HEK293 (cell line): ENCODE results near the gene SLC1A3.
"Not testable (repeated sequence)": the region's sequence is repeated elsewhere in the genome, so short reads cannot be mapped to it uniquely, and the experiment has no call there.

Experiments used
- CTCF ChIA-PET: fragments of 350-600 bp; formaldehyde crosslinking; extraction: SDS; loops from one replicate; lab custom pipeline; 2021; ENCODE audit warnings: antibody characterized with exemption; lab: Yijun Ruan, JAX
- POLR2A ChIA-PET: fragments of 300-600 bp; formaldehyde crosslinking; extraction: SDS; loops from one replicate; lab custom pipeline; 2020; ENCODE audit warnings: antibody characterized with exemption, inconsistent platforms; lab: Yijun Ruan, JAX
- H3K27ac ChIP-seq: fragments of 200-500 bp; sonication (Bioruptor generic); 2 replicates; pipeline ENCODE4 v1.5.1; 2014; ENCODE audit warnings: low read depth, low read length, control low read depth, inconsistent platforms; ENCODE audit errors: extremely low read depth
- H3K36me3 ChIP-seq, 2 experiments: fragments of 200-500 bp in 1 of 2; sonication (Bioruptor generic) in 1 of 2; 1 replicate in 1 of 2; 2 replicates in 1 of 2; pipeline ENCODE4 v1.5.1; 2014 to 2017; ENCODE audit warnings: inconsistent platforms in 2 of 2, low read length in 2 of 2; ENCODE audit not compliant: control insufficient read depth in 2 of 2, insufficient read depth in 1 of 2
- H3K4me1 ChIP-seq: fragments of 200-500 bp; sonication (Bioruptor generic); 2 replicates; pipeline ENCODE4 v1.5.1; 2014; ENCODE audit warnings: mild to moderate bottlenecking, low read length, inconsistent platforms; ENCODE audit not compliant: control insufficient read depth, insufficient read depth
- H3K4me3 ChIP-seq: 2 replicates; pipeline ENCODE4 v1.5.1; 2011; ENCODE audit warnings: low read depth, mild to moderate bottlenecking, control low read depth, low read length, moderate library complexity
- H3K9me3 ChIP-seq: fragments of 200-500 bp; sonication (Bioruptor generic); 2 replicates; pipeline ENCODE4 v1.5.1; 2014; ENCODE audit warnings: low read depth, low read length, inconsistent platforms; ENCODE audit not compliant: control insufficient read depth, insufficient read depth
- BCL11A ChIP-seq: fragments of 450-650 bp; formaldehyde crosslinking; IDR thresholded peaks from 2 replicates; pipeline ENCODE4 v1.5.1; 2016; ENCODE audit warnings: low read depth, missing biosample characterization, missing genetic modification characterization
- FEZF1 ChIP-seq: fragments of 450-650 bp; formaldehyde crosslinking; IDR thresholded peaks from 2 replicates; pipeline ENCODE4 v1.5.1; 2016; ENCODE audit warnings: missing biosample characterization, missing genetic modification characterization
- OVOL3 ChIP-seq: fragments of 450-650 bp; formaldehyde crosslinking; IDR thresholded peaks from 2 replicates; pipeline ENCODE4 v1.5.1; 2016; ENCODE audit warnings: missing biosample characterization, missing genetic modification characterization
- SP3 ChIP-seq: fragments of 450-650 bp; formaldehyde crosslinking; IDR thresholded peaks from 2 replicates; pipeline ENCODE4 v1.5.1; 2016; ENCODE audit warnings: missing biosample characterization, missing genetic modification characterization
- TCF7L2 ChIP-seq: IDR thresholded peaks from 2 replicates; pipeline ENCODE4 v1.6.1; 2011; ENCODE audit warnings: low read depth, mild to moderate bottlenecking, inconsistent platforms, low read length, moderate library complexity, borderline replicate concordance
- ZBTB1 ChIP-seq: fragments of 450-650 bp; formaldehyde crosslinking; IDR thresholded peaks from 2 replicates; pipeline ENCODE4 v1.5.1; 2016; ENCODE audit warnings: missing biosample characterization, missing genetic modification characterization
- ZFHX2 ChIP-seq: fragments of 450-650 bp; formaldehyde crosslinking; conservative IDR thresholded peaks from 2 replicates; pipeline ENCODE4 v1.5.1; 2016; ENCODE audit warnings: missing biosample characterization, missing genetic modification characterization
- ZNF133 ChIP-seq: fragments of 450-650 bp; formaldehyde crosslinking; IDR thresholded peaks from 2 replicates; pipeline ENCODE4 v1.5.1; 2016; ENCODE audit warnings: missing biosample characterization, missing genetic modification characterization
- ZNF146 ChIP-seq: fragments of 450-650 bp; formaldehyde crosslinking; IDR thresholded peaks from 2 replicates; pipeline ENCODE4 v1.5.1; 2016; ENCODE audit warnings: missing biosample characterization, missing genetic modification characterization
- ZNF155 ChIP-seq: fragments of 450-650 bp; formaldehyde crosslinking; IDR thresholded peaks from 2 replicates; pipeline ENCODE4 v1.5.1; 2016; ENCODE audit warnings: missing biosample characterization, missing genetic modification characterization
- ZNF311 ChIP-seq: fragments of 450-650 bp; formaldehyde crosslinking; IDR thresholded peaks from 2 replicates; pipeline ENCODE4 v1.5.1; 2017; ENCODE audit warnings: missing biosample characterization, missing genetic modification characterization, borderline replicate concordance
- ZNF514 ChIP-seq: fragments of 450-650 bp; formaldehyde crosslinking; IDR thresholded peaks from 2 replicates; pipeline ENCODE4 v1.5.1; 2016; ENCODE audit warnings: missing biosample characterization, missing genetic modification characterization
- ZNF518A ChIP-seq: fragments of 450-650 bp; formaldehyde crosslinking; conservative IDR thresholded peaks from 2 replicates; pipeline ENCODE4 v1.5.1; 2016; ENCODE audit warnings: low read depth, missing biosample characterization, missing genetic modification characterization
- ZNF521 ChIP-seq: fragments of 450-650 bp; formaldehyde crosslinking; IDR thresholded peaks from 2 replicates; pipeline ENCODE4 v1.5.1; 2017; ENCODE audit warnings: missing biosample characterization, mild to moderate bottlenecking, missing genetic modification characterization
- ZNF664 ChIP-seq: fragments of 450-650 bp; formaldehyde crosslinking; IDR thresholded peaks from 2 replicates; pipeline ENCODE4 v1.5.1; 2016; ENCODE audit warnings: missing biosample characterization, missing genetic modification characterization
- ZNF701 ChIP-seq: fragments of 450-650 bp; formaldehyde crosslinking; IDR thresholded peaks from 2 replicates; pipeline ENCODE4 v1.5.1; 2016; ENCODE audit warnings: missing biosample characterization, missing genetic modification characterization
- TF ChIP-seq, protein P1 (sequence below): fragments of 450-650 bp; formaldehyde crosslinking; IDR thresholded peaks from 2 replicates; pipeline ENCODE4 v1.5.1; 2016; ENCODE audit warnings: missing biosample characterization, missing genetic modification characterization
- TF ChIP-seq, protein P2 (sequence below): fragments of 450-650 bp; formaldehyde crosslinking; IDR thresholded peaks from 2 replicates; pipeline ENCODE4 v1.5.1; 2016; ENCODE audit warnings: missing biosample characterization, missing genetic modification characterization
- TF ChIP-seq, protein P3 (sequence below): fragments of 450-650 bp; formaldehyde crosslinking; IDR thresholded peaks from 2 replicates; pipeline ENCODE4 v1.5.1; 2016; ENCODE audit warnings: missing biosample characterization, missing genetic modification characterization
- TF ChIP-seq, protein P4 (sequence below): fragments of 450-650 bp; formaldehyde crosslinking; IDR thresholded peaks from 2 replicates; pipeline ENCODE4 v1.5.1; 2016; ENCODE audit warnings: missing biosample characterization, missing genetic modification characterization

Gene SLC1A3

DNA sequence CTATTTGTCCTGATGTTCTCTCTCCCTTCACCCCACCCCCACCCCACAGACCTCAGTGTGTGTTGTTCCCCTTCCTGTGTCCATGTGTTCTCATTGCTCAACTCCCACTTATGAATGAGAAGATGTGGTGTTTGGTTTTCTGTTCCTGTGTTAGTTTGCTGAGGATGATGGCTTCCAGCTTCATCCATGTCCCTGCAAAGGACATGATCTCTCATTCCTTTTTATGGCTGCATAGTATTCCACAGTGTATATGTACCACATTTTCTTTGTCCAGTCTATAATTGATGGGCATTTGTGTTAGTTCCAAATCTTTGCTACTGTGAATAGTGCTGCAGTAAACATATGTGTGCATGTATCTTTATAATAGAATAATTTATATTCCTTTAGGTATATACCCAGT lies 26.5 kb upstream of the SLC1A3 start:
- H3K9me3 ChIP-seq, POLR2A ChIA-PET, CTCF ChIA-PET: not testable (repeated sequence)

DNA sequence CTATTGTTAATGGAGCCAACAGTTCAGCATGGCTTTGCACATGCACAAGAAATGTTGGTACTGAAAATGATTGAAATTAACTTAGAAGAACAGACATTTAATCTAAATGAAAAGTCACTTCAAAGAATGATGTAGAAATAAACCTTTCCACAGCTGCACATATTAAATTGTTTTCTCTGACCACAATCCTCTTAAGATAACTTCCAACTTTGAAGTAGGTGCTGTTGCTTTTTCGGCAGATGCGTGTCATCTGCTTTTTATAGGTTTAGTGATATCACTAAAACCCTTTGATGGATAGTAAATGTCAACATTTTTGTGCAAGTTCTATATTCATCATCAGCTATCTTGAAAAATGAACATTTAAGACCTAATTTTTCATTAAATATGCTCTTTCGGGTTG lies 25.3 kb upstream of the SLC1A3 start:
- Histone ChIP-seq H3K4me3 (no peak overlapping the region), H3K9me3 (no peaks in the 10 kb centered on the region), H3K4me1 (no peaks in the 10 kb centered on the region), H3K36me3 (no peaks in the 10 kb centered on the region), H3K27ac (no peak overlapping the region)
- ChIA-PET CTCF (interaction anchor here (0.5 to 0.9 kb wide), 3 partner anchors 166 to 316 kb away, joined by 3 to 5 read pairs (median 3); no protein-coding TSS in a partner anchor), POLR2A (no interaction called here)
- TF ChIP-seq ZNF701 (no peak), ZNF521 (tag by site-specific recombination) (no peak), ZNF311 (tag by site-specific recombination) (no peak), ZBTB1 (tag by site-specific recombination) (no peak), ZNF155 (tag by site-specific recombination) (no peak), ZFHX2 (tag by site-specific recombination) (no peak), ZNF664 (0 out of 2 replicates have a peak, but pooled peaks have one; percentile 15), FEZF1 (tag by site-specific recombination) (peak; percentile 61), OVOL3 (tag by site-specific recombination) (0 out of 2 replicates have a peak, but pooled peaks have one; percentile 29), BCL11A (tag by site-specific recombination) (no peak), TCF7L2 (peak; percentile 52; the same call in 1 of the 2 replicates), SP3 (tag by site-specific recombination) (no peak), ZNF133 (tag by site-specific recombination) (no peak), ZNF514 (tag by site-specific recombination) (no peak), ZNF518A (tag by site-specific recombination) (no peak)
- TF ChIP-seq, protein P1, sequence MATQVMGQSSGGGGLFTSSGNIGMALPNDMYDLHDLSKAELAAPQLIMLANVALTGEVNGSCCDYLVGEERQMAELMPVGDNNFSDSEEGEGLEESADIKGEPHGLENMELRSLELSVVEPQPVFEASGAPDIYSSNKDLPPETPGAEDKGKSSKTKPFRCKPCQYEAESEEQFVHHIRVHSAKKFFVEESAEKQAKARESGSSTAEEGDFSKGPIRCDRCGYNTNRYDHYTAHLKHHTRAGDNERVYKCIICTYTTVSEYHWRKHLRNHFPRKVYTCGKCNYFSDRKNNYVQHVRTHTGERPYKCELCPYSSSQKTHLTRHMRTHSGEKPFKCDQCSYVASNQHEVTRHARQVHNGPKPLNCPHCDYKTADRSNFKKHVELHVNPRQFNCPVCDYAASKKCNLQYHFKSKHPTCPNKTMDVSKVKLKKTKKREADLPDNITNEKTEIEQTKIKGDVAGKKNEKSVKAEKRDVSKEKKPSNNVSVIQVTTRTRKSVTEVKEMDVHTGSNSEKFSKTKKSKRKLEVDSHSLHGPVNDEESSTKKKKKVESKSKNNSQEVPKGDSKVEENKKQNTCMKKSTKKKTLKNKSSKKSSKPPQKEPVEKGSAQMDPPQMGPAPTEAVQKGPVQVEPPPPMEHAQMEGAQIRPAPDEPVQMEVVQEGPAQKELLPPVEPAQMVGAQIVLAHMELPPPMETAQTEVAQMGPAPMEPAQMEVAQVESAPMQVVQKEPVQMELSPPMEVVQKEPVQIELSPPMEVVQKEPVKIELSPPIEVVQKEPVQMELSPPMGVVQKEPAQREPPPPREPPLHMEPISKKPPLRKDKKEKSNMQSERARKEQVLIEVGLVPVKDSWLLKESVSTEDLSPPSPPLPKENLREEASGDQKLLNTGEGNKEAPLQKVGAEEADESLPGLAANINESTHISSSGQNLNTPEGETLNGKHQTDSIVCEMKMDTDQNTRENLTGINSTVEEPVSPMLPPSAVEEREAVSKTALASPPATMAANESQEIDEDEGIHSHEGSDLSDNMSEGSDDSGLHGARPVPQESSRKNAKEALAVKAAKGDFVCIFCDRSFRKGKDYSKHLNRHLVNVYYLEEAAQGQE (tag by site-specific recombination), result no peak
- TF ChIP-seq, protein P2, sequence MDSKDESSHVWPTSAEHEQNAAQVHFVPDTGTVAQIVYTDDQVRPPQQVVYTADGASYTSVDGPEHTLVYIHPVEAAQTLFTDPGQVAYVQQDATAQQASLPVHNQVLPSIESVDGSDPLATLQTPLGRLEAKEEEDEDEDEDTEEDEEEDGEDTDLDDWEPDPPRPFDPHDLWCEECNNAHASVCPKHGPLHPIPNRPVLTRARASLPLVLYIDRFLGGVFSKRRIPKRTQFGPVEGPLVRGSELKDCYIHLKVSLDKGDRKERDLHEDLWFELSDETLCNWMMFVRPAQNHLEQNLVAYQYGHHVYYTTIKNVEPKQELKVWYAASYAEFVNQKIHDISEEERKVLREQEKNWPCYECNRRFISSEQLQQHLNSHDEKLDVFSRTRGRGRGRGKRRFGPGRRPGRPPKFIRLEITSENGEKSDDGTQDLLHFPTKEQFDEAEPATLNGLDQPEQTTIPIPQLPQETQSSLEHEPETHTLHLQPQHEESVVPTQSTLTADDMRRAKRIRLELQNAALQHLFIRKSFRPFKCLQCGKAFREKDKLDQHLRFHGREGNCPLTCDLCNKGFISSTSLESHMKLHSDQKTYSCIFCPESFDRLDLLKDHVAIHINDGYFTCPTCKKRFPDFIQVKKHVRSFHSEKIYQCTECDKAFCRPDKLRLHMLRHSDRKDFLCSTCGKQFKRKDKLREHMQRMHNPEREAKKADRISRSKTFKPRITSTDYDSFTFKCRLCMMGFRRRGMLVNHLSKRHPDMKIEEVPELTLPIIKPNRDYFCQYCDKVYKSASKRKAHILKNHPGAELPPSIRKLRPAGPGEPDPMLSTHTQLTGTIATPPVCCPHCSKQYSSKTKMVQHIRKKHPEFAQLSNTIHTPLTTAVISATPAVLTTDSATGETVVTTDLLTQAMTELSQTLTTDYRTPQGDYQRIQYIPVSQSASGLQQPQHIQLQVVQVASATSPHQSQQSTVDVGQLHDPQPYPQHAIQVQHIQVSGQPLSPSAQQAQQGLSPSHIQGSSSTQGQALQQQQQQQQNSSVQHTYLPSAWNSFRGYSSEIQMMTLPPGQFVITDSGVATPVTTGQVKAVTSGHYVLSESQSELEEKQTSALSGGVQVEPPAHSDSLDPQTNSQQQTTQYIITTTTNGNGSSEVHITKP, result no peak
- TF ChIP-seq, protein P3, sequence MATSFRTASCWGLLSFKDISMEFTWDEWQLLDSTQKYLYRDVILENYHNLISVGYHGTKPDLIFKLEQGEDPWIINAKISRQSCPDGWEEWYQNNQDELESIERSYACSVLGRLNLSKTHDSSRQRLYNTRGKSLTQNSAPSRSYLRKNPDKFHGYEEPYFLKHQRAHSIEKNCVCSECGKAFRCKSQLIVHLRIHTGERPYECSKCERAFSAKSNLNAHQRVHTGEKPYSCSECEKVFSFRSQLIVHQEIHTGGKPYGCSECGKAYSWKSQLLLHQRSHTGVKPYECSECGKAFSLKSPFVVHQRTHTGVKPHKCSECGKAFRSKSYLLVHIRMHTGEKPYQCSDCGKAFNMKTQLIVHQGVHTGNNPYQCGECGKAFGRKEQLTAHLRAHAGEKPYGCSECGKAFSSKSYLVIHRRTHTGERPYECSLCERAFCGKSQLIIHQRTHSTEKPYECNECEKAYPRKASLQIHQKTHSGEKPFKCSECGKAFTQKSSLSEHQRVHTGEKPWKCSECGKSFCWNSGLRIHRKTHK (tag by site-specific recombination), result no peak
- TF ChIP-seq, protein P4, sequence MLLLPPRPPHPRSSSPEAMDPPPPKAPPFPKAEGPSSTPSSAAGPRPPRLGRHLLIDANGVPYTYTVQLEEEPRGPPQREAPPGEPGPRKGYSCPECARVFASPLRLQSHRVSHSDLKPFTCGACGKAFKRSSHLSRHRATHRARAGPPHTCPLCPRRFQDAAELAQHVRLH (tag by site-specific recombination), result no peak

More for the DNA sequence above, 26.5 kb upstream of the SLC1A3 start:
- H3K4me1 ChIP-seq, H3K36me3 ChIP-seq, H3K27ac ChIP-seq, H3K4me3 ChIP-seq: not testable (repeated sequence)
- peak; percentile 98 for TF ChIP-seq ZNF146 (tag by site-specific recombination)
- TF ChIP-seq, protein P4 (tag by site-specific recombination), result 0 out of 2 replicates have a peak, but pooled peaks have one; percentile 44
